ENCODE results near the gene MAG. TPM values are rescaled to one million over a fixed set of nuclear protein-coding genes. Genes with fewer than 3 reads are reported as not detected.

The MAG gene, protein sequence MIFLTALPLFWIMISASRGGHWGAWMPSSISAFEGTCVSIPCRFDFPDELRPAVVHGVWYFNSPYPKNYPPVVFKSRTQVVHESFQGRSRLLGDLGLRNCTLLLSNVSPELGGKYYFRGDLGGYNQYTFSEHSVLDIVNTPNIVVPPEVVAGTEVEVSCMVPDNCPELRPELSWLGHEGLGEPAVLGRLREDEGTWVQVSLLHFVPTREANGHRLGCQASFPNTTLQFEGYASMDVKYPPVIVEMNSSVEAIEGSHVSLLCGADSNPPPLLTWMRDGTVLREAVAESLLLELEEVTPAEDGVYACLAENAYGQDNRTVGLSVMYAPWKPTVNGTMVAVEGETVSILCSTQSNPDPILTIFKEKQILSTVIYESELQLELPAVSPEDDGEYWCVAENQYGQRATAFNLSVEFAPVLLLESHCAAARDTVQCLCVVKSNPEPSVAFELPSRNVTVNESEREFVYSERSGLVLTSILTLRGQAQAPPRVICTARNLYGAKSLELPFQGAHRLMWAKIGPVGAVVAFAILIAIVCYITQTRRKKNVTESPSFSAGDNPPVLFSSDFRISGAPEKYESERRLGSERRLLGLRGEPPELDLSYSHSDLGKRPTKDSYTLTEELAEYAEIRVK
- not detected for total RNA-seq

DNA sequence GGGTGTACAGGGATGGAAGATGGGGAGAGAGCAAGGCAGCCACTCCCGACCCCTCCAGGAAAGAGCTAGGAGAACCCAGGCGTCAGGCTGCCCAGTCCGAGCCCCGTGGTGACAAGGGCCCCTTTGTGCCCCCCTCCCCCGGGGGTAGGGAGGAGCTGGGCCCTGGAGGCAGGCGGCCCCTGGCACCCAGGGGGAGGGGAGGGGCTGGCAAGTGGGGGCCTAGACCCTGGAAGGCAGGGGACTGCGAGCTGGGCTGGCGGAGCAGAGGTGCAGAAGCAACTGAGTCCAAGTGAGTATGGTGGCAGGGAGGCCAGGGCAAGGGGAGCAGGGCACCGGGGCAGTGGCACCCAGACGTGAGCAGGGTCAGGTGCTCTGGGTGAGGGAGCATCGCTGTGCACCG is at the start of gene MAG:
Gene MAG, plus strand, starts transcription at position 246 of the 400 bp plus-strand sequence. CDS start 3,248 bp downstream, outside the sequence.
- FAIRE-seq (no peak), DNase-seq (ENCODE audit: low spot score in 2 of 2) (peak; percentile 61 to 78)

DNA sequence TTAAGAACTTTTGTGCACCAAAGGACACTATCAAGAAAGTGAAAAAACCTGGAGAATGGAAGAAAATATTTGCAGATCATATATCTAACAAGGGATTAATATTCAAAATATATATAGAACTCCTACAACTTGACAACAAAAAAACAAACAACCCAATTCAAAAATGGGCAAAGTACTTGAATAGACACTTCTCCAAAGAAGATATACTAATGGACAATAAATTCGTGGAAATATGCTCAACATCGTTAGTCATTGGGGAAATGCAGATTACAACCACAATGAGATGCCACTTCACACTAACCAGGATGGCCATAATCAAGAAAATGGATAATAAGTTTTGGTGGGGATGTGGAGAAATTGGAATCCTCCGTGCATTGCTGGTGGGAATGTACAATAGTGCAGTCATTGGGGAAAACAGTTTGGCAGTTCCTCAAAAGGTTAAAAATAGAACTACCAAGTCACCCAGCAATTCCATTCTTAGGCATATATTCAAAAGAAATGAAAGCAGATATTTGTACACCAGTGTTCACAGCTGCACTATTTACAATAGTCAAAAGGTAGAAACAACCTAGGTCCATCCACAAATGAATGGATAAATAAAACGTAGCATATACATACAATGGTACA is 45.4 kb upstream of the MAG start:
- FAIRE-seq (no peak), DNase-seq (ENCODE audit: low spot score in 2 of 2) (no peak)

DNA sequence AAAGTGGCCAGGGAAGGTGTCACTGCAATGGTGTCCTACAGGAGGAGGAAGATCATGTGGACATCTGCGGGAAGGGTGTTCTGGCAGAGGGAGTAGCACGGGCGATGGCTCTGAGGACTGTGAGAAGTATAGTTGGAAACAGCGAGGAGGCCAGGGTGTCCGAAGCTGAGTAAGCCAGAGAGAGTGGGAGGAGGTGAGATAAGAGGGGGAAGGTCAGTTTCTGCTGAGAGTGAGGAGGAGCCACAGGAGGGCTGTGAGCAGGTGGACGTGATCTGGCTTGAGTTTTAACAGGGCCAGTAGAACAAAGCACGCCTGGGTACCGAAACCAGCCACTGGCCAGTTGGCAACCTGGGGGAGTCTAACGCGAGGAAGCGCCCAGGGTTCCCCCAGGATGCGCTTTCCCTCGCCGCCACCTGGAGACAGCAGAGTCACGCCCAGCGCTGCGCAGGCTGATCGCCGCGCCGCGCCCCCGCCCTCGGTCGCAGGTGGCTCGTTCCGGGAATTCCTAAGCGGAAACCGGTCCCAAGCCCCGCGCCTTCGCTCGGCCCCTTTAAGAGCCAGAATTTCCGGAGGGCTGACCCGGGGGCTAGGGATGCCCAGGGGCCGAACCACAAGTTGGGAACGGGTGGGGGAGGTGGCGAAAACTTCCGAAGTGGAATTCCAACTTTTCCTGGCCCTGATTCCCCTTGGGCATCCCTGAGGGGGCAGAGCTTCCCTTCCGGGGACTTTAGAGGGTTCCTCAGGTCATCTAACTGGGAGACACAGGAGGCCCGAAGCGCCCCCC is 44.2 kb upstream of the MAG start:
- FAIRE-seq = no peak
- peak in 1 of 2 donors; percentile 55 for DNase-seq (ENCODE audit: low spot score in 2 of 2)

DNA sequence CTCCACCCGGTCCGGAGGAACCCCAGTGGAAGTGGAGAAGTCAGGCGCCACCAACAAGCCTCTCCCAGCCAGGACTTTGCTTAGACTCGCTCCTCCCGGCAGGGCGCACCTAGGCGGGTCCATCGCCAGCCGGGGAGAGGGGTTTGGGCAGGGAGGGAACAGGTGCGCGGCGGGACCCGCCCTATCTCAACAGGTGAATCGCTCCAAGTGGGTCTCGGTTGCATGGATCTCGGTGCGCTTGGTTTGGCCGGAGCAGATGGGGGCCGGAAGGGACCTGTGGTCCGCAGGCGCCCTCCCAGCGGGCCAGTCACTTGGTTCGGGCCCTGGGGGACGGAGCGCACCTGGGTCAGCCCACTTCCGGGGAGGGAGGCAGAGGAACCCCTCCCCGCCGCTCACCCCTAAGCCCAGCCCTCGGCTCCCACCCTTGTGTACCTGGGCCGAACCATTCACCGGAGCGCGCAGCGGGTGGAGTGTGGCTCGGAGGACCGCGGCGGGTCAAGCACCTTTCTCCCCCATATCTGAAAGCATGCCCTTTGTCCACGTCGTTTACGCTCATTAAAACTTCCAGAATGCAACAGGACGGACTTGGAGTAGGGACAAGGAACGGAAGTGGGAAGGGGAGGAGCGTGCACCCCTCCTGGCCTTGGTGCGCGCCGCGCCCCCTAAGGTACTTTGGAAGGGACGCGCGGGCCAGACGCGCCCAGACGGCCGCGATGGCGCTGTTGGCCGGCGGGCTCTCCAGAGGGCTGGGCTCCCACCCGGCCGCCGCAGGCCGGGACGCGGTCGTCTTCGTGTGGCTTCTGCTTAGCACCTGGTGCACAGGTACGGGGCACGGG is 43.4 kb upstream of the MAG start, which contains the start of gene LSR:
Gene LSR, plus strand, starts transcription at position 693 of the 836 bp plus-strand sequence. Its CDS starts 21 bp downstream, at position 714.
- DNase-seq (ENCODE audit: low spot score in 2 of 2) (no peak), FAIRE-seq (no peak)

DNA sequence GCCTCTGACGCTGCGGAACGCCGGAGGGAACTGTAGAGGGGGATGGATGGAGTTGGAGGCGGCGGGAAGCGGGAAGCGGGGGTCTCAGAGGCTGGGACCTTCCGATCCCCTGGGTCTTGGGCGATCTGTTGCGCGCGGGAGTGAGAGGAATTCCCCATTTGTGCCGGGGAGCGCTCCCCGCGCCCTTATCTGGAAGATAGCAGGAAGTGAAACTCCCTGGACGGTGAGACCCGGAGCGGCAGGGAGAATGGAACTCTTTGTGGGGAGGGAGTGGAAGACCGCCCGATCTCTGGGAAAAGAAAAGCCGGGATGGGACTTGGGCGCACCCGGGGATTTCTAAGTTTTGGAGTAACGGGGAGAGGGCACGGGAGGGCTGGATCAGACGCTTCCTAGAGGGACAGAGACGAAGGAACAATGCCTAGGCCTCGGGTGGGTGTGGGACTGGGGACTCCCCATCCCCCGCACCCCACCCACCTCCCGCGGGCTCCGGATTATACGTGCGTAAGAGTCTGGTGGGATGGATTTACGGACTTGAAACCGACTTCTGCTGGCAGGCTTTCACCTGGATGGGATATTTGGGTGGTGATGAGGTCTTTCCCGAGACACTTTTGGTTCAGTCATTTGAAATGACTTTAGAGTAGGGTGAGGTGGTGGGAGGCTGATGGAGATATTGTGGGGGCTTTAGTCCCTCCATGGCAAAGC is 42.7 kb upstream of the MAG start:
- FAIRE-seq (no peak), DNase-seq (ENCODE audit: low spot score in 2 of 2) (no peak)

DNA sequence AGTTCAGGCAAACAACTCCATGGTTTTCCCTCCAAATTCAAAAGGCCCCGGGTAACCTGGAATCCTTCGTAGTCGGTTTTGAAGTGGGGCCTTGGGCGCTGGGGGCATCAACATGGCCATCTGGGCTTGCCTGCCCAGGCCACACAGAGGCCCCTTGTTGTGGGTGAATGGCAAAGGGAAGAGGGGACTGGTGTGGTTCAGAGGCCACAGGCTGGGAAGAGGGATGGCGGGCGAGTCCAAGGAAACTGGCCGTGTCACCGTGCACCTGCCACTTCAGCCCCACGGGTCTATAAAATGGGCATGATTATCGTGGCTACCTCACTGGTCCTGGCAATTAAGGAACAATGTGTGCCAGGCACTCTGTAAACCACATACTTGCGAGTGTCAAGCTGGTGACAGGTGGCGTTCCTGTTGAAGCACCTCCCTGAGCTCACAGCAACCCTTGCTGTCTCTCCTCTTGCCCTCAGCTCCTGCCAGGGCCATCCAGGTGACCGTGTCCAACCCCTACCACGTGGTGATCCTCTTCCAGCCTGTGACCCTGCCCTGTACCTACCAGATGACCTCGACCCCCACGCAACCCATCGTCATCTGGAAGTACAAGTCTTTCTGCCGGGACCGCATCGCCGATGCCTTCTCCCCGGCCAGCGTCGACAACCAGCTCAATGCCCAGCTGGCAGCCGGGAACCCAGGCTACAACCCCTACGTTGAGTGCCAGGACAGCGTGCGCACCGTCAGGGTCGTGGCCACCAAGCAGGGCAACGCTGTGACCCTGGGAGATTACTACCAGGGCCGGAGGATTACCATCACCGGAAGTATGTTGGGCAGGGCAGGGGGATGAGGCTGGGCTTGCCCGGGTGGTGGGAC is 41.9 kb upstream of the MAG start:
- no peak for FAIRE-seq
- no peak for DNase-seq (ENCODE audit: low spot score in 2 of 2)

DNA sequence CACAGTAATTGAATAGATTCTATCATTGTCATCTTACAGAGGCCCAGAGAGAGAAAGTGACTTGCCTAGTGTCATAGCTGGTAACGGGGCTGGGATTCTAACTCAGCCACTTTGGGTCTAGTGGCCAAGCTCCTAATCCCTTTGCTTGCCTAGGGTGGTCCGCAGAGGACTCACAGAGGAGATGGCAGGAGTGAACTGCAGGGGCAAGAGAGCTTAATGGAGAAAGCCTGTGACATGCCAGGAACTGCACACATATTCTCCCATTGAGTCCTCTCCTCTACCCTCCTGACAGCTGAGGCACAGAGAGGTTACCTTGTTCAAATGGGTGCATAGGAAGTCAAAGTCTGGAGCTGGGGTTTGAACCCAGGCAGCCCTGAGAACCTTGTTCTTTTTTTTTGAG is 40.5 kb upstream of the MAG start:
- FAIRE-seq (no peak), DNase-seq (ENCODE audit: low spot score in 2 of 2) (no peak)

DNA sequence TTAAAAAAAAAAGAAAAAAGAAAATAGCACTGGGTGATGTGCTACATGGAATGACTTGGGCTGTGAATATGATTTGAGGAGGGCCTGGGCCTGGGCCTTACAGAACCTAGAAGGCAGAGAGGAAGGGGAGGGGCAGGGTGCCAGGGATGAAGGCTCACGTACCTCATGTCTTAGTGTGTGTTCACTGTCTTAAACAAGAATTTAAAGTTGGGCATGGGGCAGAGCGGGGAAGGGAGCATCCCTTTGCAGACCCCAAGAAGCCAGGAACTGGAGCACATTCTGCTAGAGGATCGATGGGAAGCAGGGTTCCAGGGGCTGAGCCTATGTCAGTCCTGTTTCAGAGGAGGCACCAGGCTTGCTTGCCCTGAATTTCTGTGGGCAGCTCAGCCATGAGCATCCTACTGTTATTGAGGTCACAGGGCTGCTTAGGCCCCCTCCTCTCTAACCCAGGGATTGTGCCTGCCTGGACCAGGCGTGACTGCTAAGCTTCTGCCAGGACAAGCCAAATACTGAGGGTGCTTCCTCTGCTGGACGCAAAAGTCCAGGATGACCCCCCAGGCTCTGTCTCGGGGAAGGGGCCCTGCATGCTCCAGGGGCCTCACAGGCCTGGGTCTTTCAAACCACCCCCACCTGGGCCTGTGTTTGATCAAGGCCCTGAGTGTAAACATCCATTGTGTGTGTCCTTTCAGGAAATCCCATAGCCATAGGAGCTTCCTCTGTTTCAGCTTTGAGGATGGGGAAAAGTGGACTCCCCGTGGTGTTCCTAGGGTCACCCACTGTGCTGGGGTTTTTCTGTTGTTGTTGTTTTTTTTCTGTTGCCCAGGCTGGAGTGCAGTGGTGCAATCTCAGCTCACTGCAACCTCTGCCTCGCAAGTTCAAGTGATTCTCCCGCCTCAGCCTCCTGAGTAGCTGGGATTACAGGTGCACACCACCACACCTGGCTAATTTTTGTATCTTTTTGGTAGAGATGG is 38.4 kb upstream of the MAG start:
- FAIRE-seq (no peak), DNase-seq (ENCODE audit: low spot score in 2 of 2) (no peak)

DNA sequence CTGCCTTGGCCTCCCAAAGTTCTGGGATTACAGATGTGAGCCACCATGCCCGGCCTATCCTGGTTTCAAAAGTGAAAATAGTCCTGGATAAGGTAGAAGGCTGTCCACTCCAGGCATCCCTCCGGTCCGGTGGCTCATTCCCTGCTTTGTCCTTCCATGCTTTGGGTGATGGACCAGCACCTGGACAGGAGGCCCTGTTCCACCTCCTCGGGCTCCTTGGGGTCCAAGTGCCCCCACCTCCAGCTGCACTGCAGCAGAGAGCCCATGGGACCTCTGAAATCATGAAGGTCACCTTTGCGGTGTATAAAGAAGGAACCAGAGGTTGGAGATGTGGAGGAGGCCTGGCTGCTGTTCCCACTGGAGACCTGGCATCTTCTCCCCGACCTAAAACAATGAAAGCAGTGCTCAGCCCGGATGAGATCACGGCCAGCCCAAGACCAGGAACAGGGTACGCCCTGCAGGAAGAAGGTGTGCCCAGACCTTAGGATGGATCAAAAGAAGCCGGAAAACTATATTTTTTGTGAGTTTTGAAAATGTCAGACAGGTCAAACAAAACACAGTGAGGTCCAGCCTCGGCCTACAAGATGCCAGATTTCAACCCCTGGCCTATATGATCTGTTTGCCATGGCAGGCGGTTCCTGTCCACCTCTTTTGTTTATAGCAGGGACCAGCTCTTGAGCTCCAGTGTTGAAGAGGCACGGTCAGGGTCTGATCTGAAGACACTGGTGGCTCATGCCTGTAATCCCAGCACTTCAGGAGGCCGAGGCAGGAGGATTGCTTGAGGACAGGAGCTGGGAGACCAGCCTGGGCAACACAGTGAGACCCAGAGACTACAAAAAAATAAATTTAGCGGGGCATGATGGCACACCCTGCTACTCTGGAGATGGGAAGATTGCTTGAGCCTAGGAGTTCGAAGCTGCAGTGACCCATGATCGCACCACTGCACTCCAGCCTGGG is 37.3 kb upstream of the MAG start:
- no peak for DNase-seq (ENCODE audit: low spot score in 2 of 2)

DNA sequence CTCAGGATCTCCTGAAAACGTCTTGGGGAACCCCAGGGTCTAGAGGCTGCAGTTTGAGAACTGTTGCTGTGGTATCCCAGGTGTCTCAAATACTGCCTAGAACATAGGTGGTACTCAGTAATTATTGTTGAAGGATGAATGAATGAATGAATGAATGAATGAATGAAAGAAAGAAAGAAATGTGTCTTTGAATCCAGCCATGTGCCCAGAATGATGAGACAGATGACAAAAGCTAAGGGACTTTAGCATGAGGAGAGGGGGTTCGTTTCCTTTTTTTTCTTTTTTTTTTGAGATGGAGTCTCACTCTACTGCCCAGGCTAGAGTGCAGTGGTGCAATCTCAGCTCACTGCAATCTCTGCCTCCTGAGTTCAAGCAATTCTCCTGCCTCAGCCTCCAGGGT is 35.4 kb upstream of the MAG start:
- FAIRE-seq (no peak), DNase-seq (ENCODE audit: low spot score in 2 of 2) (no peak)

More for the DNA sequence above, 37.3 kb upstream of the MAG start:
- FAIRE-seq = no peak

DNA sequence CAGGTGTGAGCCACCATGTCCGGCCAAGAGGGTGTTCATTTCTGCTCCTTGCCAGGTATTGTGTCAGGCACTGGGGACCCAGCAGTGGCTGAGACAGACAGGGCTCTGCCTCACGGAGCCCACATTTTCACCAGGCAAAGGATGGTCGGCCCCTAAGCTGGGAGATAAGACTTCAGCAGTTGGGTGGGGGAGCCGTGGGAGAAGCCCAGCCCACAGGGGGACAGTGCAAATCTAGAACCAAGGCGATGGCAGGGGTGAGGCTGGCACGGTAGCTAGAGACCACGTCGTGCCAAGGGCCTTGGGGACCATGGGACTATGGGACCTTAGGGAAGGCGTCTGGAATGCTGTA is 34.9 kb upstream of the MAG start:
- FAIRE-seq (no peak), DNase-seq (ENCODE audit: low spot score in 2 of 2) (no peak)

DNA sequence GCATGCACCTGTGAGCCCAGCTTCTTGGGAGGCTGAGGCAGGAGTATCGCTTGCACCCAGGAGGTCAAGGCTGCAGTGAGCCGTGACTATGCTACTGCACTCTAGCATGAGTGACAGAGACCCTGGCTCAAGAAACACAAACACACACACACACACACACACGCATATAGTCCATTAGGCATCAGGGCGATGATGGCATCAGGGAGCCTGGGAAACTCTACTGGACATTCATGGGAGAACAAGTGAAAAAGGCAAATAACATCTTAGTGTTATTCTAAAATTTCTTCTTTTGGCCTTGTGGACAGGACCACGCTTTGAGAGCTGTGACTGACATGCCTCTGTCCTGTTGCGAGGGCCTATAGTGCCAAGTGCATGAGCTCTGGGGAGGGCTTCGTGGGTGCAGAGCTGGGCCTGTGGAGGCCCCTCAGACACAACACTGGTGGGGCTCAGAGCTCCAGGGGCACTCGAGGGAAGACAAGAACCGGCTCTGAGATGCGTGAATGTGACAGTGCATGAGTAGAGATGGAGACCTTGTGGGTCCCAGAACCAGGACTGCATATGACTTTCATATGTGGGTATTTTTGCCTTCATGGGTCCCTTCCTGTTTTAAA is 31.2 kb upstream of the MAG start:
- DNase-seq (ENCODE audit: low spot score in 2 of 2) (no peak), FAIRE-seq (no peak)

DNA sequence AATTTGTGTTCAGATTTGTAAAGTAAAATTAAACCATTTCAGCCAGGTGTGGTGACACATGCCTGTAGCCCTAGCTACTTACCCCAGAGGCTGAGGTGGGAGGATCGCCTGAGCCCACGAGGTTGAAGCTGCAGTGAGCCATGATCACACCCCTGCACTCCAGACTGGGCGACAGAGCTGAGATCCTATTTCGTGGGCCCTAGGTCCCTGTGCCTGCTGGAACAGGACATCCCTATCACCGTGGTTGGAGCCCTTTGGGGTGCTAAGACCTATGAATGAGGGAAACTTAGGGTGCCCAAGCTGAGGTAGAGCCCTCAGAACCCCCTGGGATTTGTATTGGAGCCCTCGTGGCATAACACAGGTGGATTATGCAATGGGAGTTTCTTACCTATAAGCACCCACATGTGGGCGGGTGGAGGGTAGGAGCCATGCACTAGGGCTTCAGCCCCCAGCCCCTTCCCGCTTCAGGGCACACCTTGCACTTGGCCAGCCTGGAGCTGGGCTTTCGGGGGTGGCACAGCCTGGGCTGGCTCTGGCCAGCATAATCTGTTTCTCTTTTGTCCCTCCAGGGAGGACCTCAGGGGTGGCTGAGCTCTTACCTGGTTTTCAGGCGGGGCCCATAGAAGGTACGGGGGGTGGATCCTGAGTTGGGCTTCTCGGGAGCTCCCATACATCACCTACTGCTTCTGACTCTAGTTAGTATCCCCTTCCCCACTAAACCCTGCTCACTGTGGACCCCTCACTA is 30.4 kb upstream of the MAG start:
- no peak for DNase-seq (ENCODE audit: low spot score in 2 of 2)
- no peak for FAIRE-seq

DNA sequence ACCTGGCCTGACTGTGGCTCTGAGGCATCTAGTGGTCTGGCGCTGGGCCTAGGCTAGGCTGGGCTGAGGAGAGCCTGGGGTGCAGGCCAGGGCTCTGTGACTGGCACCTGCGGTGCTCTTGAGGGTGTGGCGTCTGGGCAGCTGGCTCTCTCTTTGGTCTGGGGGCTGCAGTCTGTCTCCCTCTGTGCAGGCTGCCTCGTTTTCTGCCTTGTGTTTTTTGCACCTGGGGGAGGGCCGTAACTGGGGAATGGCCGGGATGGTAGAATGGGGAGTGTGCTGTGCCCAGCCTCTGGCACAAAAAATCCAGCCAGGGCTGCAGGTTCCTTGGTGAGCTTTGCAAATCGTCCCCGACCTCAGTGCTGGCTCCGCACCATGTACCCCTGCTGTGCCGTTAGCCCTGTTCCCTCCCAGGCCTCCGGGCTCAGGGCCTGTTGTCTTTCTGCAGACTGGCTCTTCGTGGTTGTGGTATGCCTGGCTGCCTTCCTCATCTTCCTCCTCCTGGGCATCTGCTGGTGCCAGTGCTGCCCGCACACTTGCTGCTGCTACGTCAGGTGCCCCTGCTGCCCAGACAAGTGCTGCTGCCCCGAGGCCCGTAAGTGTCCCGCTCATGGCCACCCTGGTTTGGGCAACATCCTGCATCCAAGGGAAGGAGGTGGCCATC is 29.7 kb upstream of the MAG start:
- DNase-seq (ENCODE audit: low spot score in 2 of 2) (no peak), FAIRE-seq (no peak)

All from frontal cortex (tissue), 4 donors.